Measurements from ENCODE around the gene AACS.
A peak's percentile ranks its signal among the peaks of the same experiment; 100 is the strongest.

Gene AACS

DNA sequence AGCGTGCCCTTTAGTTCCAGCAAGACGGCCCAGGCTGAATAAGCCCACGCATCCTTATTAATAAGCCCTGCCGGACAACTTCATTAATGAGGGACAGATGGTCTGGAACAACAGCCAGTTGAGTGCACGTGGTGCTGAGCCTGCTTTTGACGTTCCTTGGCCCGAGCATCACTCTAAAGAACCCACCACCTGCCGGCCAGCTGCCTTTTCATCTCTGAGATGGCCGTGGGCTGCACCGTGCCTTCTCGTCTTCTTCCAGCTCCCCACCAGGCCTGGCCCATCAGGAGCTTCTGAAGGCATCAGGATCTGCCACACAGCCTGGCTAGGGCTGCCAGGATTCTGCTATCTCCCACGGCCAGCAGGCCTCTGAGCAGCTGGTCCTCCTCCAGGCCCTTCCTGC lies 80.0 kb downstream of the AACS start:
- TF ChIP-seq, protein P1, sequence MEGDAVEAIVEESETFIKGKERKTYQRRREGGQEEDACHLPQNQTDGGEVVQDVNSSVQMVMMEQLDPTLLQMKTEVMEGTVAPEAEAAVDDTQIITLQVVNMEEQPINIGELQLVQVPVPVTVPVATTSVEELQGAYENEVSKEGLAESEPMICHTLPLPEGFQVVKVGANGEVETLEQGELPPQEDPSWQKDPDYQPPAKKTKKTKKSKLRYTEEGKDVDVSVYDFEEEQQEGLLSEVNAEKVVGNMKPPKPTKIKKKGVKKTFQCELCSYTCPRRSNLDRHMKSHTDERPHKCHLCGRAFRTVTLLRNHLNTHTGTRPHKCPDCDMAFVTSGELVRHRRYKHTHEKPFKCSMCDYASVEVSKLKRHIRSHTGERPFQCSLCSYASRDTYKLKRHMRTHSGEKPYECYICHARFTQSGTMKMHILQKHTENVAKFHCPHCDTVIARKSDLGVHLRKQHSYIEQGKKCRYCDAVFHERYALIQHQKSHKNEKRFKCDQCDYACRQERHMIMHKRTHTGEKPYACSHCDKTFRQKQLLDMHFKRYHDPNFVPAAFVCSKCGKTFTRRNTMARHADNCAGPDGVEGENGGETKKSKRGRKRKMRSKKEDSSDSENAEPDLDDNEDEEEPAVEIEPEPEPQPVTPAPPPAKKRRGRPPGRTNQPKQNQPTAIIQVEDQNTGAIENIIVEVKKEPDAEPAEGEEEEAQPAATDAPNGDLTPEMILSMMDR (IDR thresholded peaks at IDR 0.05; ENCODE audit: extremely low read depth, missing control alignments) = no peak
- DNase-seq (ENCODE audit: low spot score) = no peak

DNA sequence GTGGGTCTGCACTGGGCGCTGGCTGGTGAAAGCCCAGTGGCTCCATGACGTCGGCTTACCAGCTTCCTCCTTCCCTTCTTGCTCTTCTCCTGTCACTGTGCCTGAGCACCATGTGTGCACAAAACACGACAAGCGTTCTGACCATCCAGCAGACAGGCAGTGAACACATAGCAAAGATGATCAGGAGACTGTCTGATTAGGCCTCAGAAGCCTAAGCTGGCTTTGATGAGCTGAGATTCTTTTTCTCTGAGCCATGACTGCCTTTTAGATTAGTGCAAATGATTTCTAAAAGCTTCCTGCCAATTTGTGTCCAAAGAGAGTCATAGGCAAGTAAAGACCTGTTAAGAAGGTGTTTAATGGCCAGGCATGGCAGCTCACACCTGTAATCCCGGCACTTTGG lies 83.1 kb downstream of the AACS start:
- TF ChIP-seq, protein P1 (IDR thresholded peaks at IDR 0.05; ENCODE audit: extremely low read depth, missing control alignments) = no peak
- no peak for DNase-seq (ENCODE audit: low spot score)

DNA sequence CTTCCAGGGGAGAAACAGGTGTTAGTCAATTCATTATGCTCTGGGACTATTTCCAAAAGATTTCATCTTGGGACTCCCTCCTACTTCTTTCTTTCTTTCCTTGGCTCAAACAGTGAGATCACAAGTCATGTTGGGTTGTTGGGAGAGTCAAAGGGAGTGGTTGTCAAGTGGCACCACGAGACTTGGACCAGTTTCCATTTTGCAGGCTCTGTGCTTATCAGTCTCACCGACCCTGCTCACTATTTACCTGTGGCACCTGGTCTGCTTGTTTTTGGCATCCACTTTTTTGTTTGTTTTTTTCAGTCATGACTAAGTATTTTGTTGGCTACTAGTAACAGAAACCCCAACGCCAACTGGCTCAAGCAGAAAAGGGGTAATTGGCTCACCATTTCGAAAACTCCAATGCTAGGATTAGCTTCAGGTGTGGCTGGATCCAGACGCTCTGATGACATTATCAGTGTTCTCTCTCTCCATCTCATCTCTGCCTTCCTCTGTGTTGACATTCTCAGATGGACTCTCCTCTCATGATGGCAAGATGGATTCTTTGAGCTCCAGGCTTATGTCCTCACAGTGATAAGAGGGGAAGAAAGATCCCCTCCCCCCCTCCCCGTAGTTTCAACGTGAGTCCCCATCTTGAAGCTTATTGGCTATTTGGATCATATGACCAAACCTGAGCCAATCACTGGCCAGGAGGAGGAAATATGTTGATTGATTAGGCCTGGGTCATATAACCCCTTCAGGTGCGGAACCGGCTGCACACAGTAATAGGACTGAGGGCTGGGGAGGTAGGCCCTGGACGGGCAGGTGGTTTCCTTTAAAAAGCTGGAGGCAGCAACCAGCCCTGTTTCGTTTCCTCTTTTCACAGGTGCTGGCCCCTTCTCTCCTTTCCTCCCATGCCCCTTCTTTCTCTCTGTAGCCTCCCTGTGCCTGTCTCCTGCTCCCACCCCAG lies 84.2 kb downstream of the AACS start:
- peak; percentile 80 for DNase-seq (ENCODE audit: low spot score)
- TF ChIP-seq, protein P1 (IDR thresholded peaks at IDR 0.05; ENCODE audit: extremely low read depth, missing control alignments) = no peak

DNA sequence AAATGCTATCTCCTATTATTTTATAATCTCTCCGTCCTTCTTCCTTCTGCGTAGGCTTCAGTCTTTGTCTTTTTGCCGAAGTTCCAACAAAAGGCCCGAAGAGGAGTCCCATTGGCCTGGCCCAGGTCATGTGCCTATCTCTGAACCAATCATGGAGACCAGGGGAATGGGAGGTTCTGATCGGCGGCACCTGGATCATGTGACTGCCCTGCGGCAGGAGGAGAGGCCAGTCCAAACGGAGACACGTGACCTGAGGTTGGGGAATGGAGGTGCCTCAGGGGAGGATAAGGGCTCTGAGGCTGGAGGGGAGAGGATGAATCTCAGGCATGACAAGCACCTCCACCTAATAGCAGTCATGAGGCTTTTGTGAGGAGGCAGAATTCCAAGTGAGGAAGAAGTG lies 86.0 kb downstream of the AACS start:
- DNase-seq (ENCODE audit: low spot score) = no peak
- TF ChIP-seq, protein P1 (IDR thresholded peaks at IDR 0.05; ENCODE audit: extremely low read depth, missing control alignments) = no peak

DNA sequence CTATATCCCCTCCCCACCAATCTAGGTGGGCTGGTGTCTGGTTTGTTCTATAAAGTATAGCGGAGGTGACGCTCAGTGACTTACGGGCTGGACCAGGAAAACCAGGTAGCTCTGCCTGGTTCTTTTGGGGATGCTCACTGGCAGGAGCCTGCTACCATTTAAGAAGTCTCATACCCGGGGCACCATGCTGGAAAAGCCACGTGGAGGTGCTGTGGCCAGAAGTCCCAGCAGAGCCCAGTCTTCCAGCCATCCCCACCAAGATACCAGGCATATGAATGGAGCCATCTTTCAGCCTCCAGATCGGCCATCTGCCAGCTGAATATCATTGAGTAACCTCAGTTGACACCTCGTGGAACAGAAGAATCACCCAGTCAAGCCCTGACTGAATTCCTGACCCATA lies 87.2 kb downstream of the AACS start:
- no peak for DNase-seq (ENCODE audit: low spot score)
- TF ChIP-seq, protein P1 (IDR thresholded peaks at IDR 0.05; ENCODE audit: extremely low read depth, missing control alignments) = no peak

DNA sequence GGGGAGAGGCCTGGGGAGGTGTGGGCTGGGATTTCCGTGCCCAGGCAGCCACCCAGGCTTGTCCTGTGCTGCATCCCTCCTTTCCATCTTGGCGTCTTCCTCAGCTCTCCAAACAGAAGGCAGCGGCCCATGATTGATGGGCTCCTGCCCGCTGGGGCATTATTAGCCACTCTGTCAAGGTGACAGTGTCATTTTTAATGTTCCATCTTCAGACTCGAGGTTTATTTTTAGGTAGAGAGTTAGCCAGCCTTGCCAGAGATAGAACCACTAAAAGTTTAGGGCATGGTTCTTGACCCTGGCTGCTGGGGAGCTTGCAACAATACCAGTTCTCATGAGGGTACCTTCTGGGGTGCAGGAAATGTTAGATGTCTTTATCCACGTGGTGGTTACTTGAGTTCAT lies 90.1 kb downstream of the AACS start:
- TF ChIP-seq, protein P1 (IDR thresholded peaks at IDR 0.05; ENCODE audit: extremely low read depth, missing control alignments) = no peak
- no peak for DNase-seq (ENCODE audit: low spot score)

DNA sequence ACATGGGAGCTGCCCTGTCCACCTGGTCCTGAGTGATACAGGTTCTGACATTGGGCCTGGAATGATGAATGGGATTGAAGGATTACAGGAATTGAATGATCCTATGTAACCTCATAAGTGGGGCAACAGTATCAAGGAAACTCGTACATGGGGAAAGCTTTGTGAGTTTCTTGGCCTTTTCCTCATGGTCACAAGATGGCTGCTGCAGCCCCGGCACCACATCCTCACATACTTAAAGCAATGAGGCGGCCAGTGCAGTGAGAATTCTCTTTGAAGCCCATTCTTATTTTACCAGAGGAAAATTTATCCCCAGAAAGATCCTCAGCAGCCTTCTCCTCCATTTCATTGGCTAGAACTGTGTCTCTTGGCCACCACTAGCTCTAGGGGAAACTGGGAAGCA lies 91.9 kb downstream of the AACS start:
- TF ChIP-seq, protein P1 (IDR thresholded peaks at IDR 0.05; ENCODE audit: extremely low read depth, missing control alignments) = no peak
- DNase-seq (ENCODE audit: low spot score) = no peak

All from GM20000 (cell line).